MM.1S (cell line): ENCODE results near the gene ILF2.

Experiments
- EZH2 ChIP-seq: fragments of 300-600 bp; sonication (generic); optimal IDR thresholded peaks from 2 replicates; pipeline ENCODE3; 2017; ENCODE audit warnings: low read depth, mild to moderate bottlenecking, antibody characterized with exemption, low read length, mixed read lengths
- EZH2phosphoT487 ChIP-seq: fragments of 300-600 bp; sonication (generic); IDR thresholded peaks from 2 replicates; pipeline ENCODE4 v1.6.1; 2018; ENCODE audit warnings: antibody characterized with exemption, low read length
- TF ChIP-seq, protein P1 (sequence below): fragments of 300-600 bp; sonication (generic); IDR thresholded peaks from 2 replicates; pipeline ENCODE4 v1.5.1; 2016; ENCODE audit warnings: antibody characterized with exemption, low read length, mixed read lengths

- TF ChIP-seq, protein P1, sequence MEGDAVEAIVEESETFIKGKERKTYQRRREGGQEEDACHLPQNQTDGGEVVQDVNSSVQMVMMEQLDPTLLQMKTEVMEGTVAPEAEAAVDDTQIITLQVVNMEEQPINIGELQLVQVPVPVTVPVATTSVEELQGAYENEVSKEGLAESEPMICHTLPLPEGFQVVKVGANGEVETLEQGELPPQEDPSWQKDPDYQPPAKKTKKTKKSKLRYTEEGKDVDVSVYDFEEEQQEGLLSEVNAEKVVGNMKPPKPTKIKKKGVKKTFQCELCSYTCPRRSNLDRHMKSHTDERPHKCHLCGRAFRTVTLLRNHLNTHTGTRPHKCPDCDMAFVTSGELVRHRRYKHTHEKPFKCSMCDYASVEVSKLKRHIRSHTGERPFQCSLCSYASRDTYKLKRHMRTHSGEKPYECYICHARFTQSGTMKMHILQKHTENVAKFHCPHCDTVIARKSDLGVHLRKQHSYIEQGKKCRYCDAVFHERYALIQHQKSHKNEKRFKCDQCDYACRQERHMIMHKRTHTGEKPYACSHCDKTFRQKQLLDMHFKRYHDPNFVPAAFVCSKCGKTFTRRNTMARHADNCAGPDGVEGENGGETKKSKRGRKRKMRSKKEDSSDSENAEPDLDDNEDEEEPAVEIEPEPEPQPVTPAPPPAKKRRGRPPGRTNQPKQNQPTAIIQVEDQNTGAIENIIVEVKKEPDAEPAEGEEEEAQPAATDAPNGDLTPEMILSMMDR, result no peak
- TF ChIP-seq EZH2, result no peak
- no peak for TF ChIP-seq EZH2phosphoT487
Observed at GRCh38 chr1:153659175-153659534, 11.6 kb downstream of the ILF2 start.
